HG03066 (cell line): ENCODE results near the gene EFHB.
A peak's percentile ranks its signal among the peaks of the same experiment; 100 is the strongest.
"Not testable (repeated sequence)": the region's sequence is repeated elsewhere in the genome, so short reads cannot be mapped to it uniquely, and the experiment has no call there.

ENCODE experiments used
- ATAC-seq: cut with Tn5 transposase; IDR thresholded peaks from one replicate; pipeline ENCODE4 v1.9.1; 2021; ENCODE audit warnings: low read depth; ENCODE audit not compliant: unreplicated experiment

Gene EFHB

DNA sequence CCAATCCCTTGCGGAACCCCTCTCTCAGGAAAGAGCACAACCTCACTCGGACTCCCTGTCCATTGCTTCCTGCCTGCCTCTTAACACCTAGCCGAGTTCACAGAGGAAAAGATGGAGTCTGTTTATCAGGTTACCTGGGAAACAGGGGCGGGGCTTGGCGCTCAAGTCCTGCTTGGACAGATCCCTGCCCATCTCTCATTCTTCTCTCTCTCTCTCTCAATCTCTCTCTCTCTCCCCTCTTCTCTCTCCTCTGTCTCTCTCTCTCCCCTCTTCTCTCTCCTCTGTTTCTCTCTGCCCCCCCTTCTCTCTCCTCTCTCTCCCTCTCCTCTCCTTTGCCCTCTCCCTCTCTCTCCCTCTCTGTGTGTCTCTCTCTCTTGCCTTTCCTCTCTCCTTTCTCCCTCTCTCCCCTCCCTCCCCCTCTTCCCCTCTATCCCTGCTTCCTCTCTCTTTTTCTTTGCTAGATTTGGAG is at the start of gene EFHB:
Gene EFHB (minus strand): TSS at position 120 of the 469 bp plus-strand sequence. CDS start 199 bp downstream, outside the sequence.
- ATAC-seq, result no peak

DNA sequence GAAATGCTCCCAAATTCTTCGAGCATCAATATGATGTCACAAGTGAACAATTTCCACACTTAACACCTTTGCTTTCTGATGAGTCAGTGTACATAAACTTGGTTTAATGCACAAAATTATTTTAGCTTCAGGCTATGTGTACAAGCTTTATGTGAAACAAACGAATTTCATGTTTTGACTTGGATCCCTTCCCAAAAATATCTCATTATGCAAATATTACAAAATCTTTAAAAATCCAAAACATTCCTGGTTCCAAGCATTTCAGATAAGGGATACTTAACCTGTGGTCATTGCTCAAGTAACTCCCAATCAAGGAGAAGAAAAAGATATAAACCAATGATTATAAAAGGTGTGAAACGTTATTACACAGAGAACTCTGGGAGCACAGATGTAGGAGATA is 38.0 kb upstream of the EFHB start:
- ATAC-seq, result no peak

- no peak for ATAC-seq
Measured at GRCh38 chr3:19970327-19970726, 36.3 kb upstream of the EFHB start.

DNA sequence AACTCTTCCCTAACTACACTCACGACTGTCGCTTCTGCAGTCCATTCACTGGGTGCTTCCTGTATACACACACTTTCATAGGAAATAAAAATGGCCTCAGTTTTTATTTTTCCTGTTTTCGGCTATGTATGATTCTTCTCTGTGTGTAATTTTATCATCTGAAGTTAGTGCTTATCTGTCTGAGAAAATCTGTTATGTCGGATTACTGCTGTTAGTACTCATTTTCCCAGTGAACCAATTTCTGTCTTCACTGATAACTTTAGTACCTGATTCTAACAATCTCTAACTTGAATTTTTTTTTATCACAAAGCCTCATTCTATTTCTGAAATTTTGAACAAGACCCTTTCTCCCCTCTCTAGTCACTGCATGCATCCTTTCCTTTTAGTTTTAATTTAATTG is 33.8 kb upstream of the EFHB start:
- ATAC-seq, result no peak

- no peak for ATAC-seq
Measured at GRCh38 chr3:19967208-19967607, 33.2 kb upstream of the EFHB start.

DNA sequence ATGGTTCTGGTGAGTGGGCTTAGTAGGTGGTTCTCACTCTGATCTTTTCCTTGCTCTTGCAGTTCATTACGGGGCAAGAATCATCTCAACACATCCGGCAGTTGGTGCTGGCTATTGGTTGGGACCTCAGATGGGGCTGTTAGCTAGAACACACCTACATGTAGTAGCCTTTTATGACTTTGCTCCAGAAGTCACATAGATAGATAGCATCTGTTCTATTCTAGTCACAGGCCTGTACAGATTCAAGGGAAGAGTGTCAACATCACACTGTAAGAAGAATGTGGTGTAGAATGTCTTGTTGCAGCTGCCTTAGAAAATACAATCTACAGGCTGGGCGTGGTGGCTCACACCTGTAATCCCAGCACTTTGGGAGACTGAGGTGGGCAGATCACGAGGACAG is 27.9 kb upstream of the EFHB start:
- ATAC-seq, result no peak

GRCh38 chr3:19960696-19961095 is 26.7 kb upstream of the EFHB start:
- no peak for ATAC-seq

- ATAC-seq, result no peak
Measured at GRCh38 chr3:19959505-19959904, 25.5 kb upstream of the EFHB start.

DNA sequence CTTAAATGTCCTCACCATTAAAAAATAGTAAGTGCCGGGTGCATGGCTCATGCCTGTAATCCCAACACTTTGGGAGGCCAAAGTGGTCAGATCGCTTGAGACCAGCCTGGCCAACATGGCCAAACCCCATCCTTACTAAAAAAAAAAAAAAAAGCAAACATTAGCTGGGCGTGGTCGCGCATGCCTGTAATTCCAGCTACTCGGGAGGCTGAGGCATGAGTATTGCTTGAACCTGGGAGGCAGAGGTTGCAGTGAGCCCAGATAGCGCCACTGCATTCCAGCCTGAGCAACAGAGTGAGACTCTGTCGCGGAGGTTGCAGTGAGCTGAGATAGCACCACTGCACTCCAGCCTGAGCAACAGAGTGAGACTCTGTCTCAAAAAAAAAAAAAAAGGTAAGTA is 23.3 kb upstream of the EFHB start:
- not testable (repeated sequence) for ATAC-seq

GRCh38 chr3:19954676-19955075 is 20.7 kb upstream of the EFHB start:
- no peak for ATAC-seq

GRCh38 chr3:19950316-19950715 is 16.3 kb upstream of the EFHB start:
- ATAC-seq, result no peak

GRCh38 chr3:19948226-19948591 is 14.2 kb upstream of the EFHB start:
- ATAC-seq, result no peak

- ATAC-seq, result peak; percentile 19
Measured at GRCh38 chr3:19947549-19948225, 13.7 kb upstream of the EFHB start.

DNA sequence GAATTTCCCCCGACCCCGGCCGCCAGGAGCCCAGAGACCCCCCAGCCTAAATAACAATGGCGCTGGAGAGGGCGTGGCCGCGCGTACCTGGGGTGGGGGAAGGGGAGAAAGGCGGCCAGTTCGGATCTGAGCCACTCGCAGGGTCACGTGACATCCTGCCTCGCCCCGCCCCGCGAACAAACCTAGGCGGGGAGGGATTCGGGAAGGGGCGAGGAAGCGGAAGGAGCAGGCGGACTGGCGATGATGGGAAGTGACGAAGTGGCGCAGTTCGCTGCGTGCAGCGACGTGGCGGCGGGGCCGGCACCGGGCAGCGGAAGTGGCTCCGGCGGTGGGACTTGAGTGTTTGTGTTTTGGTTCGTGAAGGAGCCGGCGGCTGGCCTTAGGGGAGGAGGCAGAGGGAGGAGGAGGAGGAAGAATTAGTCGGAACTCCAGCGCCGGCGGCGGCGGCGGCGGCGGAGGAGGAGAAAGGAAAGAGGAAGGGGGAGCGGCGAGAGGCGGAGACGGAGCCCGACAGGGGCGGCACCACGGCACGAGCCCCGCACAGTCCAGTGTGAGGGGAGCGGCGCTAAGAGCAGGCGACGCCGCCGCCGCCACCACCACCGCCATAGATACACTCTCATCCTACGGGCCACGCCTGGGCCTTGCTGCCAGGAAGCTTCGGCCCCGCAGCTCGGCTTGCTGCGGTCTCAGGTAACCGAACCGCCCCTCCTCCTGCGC is 13.0 kb upstream of the EFHB start, which contains the start of gene RAB5A:
Gene RAB5A (plus strand): TSS at position 266 of the 717 bp plus-strand sequence. CDS start 3,802 bp downstream, outside the sequence.
- ATAC-seq, result peak; percentile 96

- ATAC-seq, result peak; percentile 2
Measured at GRCh38 chr3:19945969-19946831, 12.2 kb upstream of the EFHB start.

GRCh38 chr3:19945534-19945933 is 11.5 kb upstream of the EFHB start:
- ATAC-seq, result no peak

- ATAC-seq, result no peak
Measured at GRCh38 chr3:19940643-19941042, 6.6 kb upstream of the EFHB start.

DNA sequence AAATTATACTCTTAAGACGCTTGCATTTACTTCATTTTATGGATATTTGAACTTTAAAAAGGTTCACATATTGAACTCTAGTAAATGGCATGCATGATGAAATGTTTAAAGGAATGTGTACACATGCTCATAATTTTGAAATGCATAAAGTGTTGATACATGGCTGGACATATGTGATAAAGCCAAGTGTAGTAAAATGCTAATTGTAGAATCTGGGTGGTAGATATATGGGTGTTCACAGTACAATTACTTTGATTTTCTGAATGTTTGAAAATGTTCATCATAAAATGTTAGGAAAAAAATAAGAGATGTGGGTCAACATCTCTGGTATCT is 4.2 kb upstream of the EFHB start:
- ATAC-seq, result no peak

DNA sequence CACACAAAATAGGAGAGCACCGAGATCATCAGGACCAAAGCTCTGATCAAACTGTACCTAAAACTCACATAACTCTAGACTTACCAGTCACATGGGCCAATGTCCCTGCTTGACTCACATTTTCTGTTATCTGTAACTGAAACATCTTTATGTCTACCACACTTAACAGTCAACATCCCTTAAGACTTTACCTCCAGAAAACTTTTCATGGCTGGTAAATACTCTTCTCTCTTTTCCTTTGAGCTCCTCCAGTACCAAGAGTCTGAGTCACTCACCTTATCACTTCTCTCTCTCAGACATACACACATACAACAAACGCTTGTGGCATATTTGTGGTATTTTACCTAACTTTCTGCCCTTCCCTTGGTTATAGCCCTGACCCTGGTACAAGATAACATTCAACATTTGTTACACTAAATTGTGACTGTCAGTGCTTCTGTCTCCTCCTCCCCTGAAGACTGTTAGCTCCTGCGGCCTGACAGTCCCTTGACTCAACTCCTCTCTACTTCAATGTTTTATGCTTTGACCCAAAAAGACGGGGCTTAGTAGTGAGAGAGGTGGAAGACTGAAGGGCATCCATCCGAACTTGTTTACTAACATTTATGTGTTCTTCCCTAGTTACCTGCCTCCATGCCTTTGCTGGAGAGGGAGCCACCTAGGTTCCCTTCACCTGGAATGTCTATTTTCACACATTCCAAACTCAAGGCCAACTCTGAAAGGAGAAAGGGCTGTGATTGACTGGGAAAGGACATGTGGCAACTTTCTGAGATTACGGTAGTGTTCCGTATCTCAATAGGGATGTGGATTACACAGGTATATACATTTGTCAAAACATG is 3.7 kb upstream of the EFHB start:
- ATAC-seq, result no peak

GRCh38 chr3:19932422-19932821 is 1.6 kb downstream of the EFHB start:
- no peak for ATAC-seq
